Chondrocyte (in vitro differentiated cells): ENCODE data around the gene GATA6. TPM values are rescaled to one million over a fixed set of nuclear protein-coding genes. Genes with fewer than 3 reads are reported as not detected.

Experiments
- DNase-seq: peaks from one replicate; pipeline ENCODE4 v3.0.0; 2021; ENCODE audit warnings: mixed read lengths, low spot score
- H3K27ac Mint-ChIP-seq: one replicate; pipeline ENCODE4 v1.8.0; 2021; ENCODE audit warnings: mild to moderate bottlenecking, moderate library complexity, mixed read lengths; ENCODE audit not compliant: unreplicated experiment
- H3K27me3 Mint-ChIP-seq: 2 replicates; pipeline ENCODE4 v1.8.0; 2021; ENCODE audit warnings: low read depth, mixed read lengths
- H3K36me3 Mint-ChIP-seq: 2 replicates; pipeline ENCODE4 v1.8.0; 2021; ENCODE audit warnings: low read depth, mixed read lengths
- H3K4me1 Mint-ChIP-seq: 2 replicates; pipeline ENCODE4 v1.8.0; 2021; ENCODE audit warnings: low read depth, mild to moderate bottlenecking, mixed read lengths
- H3K4me3 Mint-ChIP-seq: one replicate; pipeline ENCODE4 v1.8.0; 2021; ENCODE audit warnings: mild to moderate bottlenecking, moderate library complexity, mixed read lengths; ENCODE audit not compliant: unreplicated experiment
- H3K9me3 Mint-ChIP-seq: 2 replicates; pipeline ENCODE4 v1.8.0; 2021; ENCODE audit warnings: low read depth, mixed read lengths
- total RNA-seq: library from RNA; stranded (reverse); gene quantifications from 3 replicates; pipeline ENCODE4 v1.2.1, GENCODE V29; 2021
- TF ChIP-seq, protein P1 (sequence below): fragments of 200-600 bp; sonication (generic); IDR thresholded peaks from 2 replicates; pipeline ENCODE4 v1.5.0; 2021; ENCODE audit warnings: antibody characterized with exemption, mild to moderate bottlenecking, moderate library complexity

The GATA6 gene
- total RNA-seq, 1 donor from 2014 or later: 13.1 TPM

DNA sequence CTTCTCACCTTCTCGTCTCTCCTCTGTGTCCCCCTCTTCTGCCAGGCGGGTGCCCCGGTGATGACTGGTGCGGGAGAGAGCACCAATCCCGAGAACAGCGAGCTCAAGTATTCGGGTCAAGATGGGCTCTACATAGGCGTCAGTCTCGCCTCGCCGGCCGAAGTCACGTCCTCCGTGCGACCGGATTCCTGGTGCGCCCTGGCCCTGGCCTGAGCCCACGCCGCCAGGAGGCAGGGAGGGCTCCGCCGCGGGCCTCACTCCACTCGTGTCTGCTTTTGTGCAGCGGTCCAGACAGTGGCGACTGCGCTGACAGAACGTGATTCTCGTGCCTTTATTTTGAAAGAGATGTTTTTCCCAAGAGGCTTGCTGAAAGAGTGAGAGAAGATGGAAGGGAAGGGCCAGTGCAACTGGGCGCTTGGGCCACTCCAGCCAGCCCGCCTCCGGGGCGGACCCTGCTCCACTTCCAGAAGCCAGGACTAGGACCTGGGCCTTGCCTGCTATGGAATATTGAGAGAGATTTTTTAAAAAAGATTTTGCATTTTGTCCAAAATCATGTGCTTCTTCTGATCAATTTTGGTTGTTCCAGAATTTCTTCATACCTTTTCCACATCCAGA, 31.3 kb downstream of the GATA6 start:
- peak overlapping the region; percentile 51 for H3K27ac Mint-ChIP-seq
- TF ChIP-seq, protein P1, sequence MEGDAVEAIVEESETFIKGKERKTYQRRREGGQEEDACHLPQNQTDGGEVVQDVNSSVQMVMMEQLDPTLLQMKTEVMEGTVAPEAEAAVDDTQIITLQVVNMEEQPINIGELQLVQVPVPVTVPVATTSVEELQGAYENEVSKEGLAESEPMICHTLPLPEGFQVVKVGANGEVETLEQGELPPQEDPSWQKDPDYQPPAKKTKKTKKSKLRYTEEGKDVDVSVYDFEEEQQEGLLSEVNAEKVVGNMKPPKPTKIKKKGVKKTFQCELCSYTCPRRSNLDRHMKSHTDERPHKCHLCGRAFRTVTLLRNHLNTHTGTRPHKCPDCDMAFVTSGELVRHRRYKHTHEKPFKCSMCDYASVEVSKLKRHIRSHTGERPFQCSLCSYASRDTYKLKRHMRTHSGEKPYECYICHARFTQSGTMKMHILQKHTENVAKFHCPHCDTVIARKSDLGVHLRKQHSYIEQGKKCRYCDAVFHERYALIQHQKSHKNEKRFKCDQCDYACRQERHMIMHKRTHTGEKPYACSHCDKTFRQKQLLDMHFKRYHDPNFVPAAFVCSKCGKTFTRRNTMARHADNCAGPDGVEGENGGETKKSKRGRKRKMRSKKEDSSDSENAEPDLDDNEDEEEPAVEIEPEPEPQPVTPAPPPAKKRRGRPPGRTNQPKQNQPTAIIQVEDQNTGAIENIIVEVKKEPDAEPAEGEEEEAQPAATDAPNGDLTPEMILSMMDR: no peak
- DNase-seq: no peak
- no peaks in the 10 kb centered on the region for H3K27me3 Mint-ChIP-seq
- no peak overlapping the region for H3K4me3 Mint-ChIP-seq
- no peaks in the 10 kb centered on the region for H3K9me3 Mint-ChIP-seq
- H3K4me1 Mint-ChIP-seq: no peaks in the 10 kb centered on the region
- H3K36me3 Mint-ChIP-seq: peaks cover 19% of the 10 kb centered on the region

GRCh38 chr18:22203035-22203434, 33.6 kb downstream of the GATA6 start:
- Mint-ChIP-seq H3K9me3 (no peaks in the 10 kb centered on the region), H3K27ac (no peak overlapping the region), H3K4me1 (no peaks in the 10 kb centered on the region), H3K4me3 (no peak overlapping the region), H3K27me3 (no peaks in the 10 kb centered on the region), H3K36me3 (peaks cover 18% of the 10 kb centered on the region)
- TF ChIP-seq, protein P1: no peak
- DNase-seq: no peak

GRCh38 chr18:22203536-22204213, 34.3 kb downstream of the GATA6 start:
- H3K9me3 Mint-ChIP-seq: no peaks in the 10 kb centered on the region
- TF ChIP-seq, protein P1: no peak
- no peaks in the 10 kb centered on the region for H3K27me3 Mint-ChIP-seq
- no peak for DNase-seq
- H3K36me3 Mint-ChIP-seq: peaks cover 18% of the 10 kb centered on the region
- H3K4me3 Mint-ChIP-seq: no peak overlapping the region
- H3K27ac Mint-ChIP-seq: no peak overlapping the region
- H3K4me1 Mint-ChIP-seq: no peaks in the 10 kb centered on the region

- TF ChIP-seq, protein P1: no peak
- no peaks in the 10 kb centered on the region for H3K4me1 Mint-ChIP-seq
These were observed 34.8 kb downstream of the GATA6 start for GRCh38 chr18:22204214-22204536.

DNA sequence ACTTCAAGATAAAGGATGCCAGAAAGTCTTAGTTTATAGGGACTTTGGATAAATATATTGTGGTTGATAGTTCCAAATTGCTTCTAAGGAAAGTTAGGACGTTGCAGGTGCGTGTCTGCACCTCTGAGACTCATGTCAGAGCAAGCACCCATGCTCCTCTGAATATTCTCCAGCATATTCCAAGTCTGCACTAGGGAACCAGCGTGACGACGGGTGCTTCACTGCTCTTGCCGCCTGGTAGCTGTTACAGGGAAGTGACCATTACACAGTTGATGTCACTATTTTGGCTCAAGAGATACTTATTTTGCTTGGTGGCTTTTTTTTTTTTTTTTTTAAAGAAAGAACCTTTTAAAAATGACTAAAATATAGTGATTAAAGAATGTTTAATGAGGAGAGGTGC, 35.6 kb downstream of the GATA6 start:
- Mint-ChIP-seq H3K4me3 (no peak overlapping the region), H3K27ac (no peak overlapping the region), H3K4me1 (no peaks in the 10 kb centered on the region), H3K36me3 (peaks cover 17% of the 10 kb centered on the region), H3K27me3 (no peaks in the 10 kb centered on the region), H3K9me3 (no peaks in the 10 kb centered on the region)
- TF ChIP-seq, protein P1: no peak
- DNase-seq: no peak

More at GRCh38 chr18:22204214-22204536, 34.8 kb downstream of the GATA6 start:
- H3K4me3 Mint-ChIP-seq: no peak overlapping the region
- no peak overlapping the region for H3K27ac Mint-ChIP-seq
- DNase-seq: no peak
- peaks cover 18% of the 10 kb centered on the region for H3K36me3 Mint-ChIP-seq
- no peaks in the 10 kb centered on the region for H3K27me3 Mint-ChIP-seq
- H3K9me3 Mint-ChIP-seq: no peaks in the 10 kb centered on the region
